ENCODE measurements around the gene RAI1. TPM values are rescaled to one million over a fixed set of nuclear protein-coding genes. Genes with fewer than 3 reads are reported as not detected.

The RAI1 gene
- total RNA-seq, 1 donor from 2014 or later: 24.7 TPM

DNA sequence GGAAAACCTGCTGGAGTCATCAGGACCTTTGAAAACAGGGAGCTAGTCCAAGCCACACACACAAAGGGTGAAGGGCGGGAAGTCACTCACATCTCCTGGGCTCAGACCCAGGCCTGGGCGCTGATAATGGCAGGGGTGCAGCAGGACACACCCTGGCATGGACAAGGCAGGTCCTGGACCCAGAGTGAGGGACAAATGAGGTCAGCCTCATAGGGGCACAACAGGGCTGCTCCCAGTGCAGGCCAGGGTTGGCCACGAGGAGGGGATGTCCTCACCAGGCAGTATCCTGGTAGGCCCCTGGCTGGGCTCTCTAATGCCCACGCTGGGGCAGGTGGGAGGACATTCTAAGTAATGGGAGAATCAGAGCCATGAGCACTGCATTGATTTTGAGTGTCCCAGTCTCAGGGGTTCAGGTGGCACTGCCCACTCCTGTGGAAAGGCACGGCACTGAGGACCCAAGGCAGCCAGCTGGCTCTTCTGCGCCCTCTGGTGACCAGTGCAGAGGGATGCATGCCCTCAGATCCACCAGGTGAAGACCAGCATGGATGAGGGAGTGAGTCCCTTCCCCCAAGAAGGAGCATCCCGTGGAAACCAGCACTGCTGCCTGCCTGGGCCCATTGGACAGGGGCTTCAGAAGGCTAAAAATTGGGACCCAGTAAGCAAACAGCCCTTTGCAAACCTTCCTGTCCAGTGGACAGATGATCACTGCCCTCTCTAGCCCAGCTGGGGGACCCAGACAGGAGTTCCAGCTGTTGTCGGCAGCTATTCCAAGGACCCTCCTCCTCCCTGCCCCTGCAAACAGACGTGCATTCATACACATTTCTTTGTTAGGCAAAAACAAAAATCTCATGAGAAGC is 178.9 kb downstream of the RAI1 start:
- intact Hi-C loops (cut with DNase I): loop anchor here (1.0 to 5.0 kb wide), 4 partner anchors 23 to 179 kb away; partner anchors contain the start of genes RAI1 and SREBF1
- Histone ChIP-seq H3K27me3 (no peaks in the 10 kb centered on the region), H3K4me1 (peaks cover 8 to 13% of the 10 kb centered on the region in 2 donors), H3K36me3 (peaks cover 3 to 20% of the 10 kb centered on the region in 2 donors), H3K4me3 (no peak overlapping the region), H3K9me3 (no peaks in the 10 kb centered on the region), H3K27ac (no peak overlapping the region)
- TF ChIP-seq, protein P1, sequence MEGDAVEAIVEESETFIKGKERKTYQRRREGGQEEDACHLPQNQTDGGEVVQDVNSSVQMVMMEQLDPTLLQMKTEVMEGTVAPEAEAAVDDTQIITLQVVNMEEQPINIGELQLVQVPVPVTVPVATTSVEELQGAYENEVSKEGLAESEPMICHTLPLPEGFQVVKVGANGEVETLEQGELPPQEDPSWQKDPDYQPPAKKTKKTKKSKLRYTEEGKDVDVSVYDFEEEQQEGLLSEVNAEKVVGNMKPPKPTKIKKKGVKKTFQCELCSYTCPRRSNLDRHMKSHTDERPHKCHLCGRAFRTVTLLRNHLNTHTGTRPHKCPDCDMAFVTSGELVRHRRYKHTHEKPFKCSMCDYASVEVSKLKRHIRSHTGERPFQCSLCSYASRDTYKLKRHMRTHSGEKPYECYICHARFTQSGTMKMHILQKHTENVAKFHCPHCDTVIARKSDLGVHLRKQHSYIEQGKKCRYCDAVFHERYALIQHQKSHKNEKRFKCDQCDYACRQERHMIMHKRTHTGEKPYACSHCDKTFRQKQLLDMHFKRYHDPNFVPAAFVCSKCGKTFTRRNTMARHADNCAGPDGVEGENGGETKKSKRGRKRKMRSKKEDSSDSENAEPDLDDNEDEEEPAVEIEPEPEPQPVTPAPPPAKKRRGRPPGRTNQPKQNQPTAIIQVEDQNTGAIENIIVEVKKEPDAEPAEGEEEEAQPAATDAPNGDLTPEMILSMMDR (IDR thresholded peaks at IDR 0.05): peak; percentile 96
- no peak for DNase-seq (ENCODE audit: low spot score in 2 of 2)

DNA sequence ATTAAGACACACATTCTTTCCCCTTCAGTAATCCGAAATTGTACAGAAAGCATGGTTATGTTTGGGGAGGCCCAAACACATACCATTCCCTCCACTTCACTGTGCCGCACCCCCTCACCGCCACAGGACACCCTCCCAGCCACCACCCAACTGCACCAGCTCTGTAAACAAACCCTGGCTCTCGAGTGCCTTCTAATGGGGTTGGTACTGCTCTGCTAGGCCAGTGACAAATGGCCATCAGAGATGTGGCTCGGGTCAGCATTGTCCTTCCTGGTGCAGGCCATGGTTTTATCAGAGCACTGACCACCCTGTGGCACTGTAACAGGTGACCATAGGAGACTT is 179.5 kb downstream of the RAI1 start:
- peaks cover 3 to 20% of the 10 kb centered on the region in 2 donors for H3K36me3 ChIP-seq
- H3K4me1 ChIP-seq: peaks cover 4 to 7% of the 10 kb centered on the region in 2 donors
- H3K27ac ChIP-seq: no peak overlapping the region
- no peak for DNase-seq (ENCODE audit: low spot score in 2 of 2)
- H3K27me3 ChIP-seq: no peaks in the 10 kb centered on the region
- no peak overlapping the region for H3K4me3 ChIP-seq
- intact Hi-C loops (cut with DNase I): loop anchor here (1.0 to 5.0 kb wide), 4 partner anchors 24 to 179 kb away; partner anchors contain the start of genes RAI1 and SREBF1
- TF ChIP-seq, protein P1 (IDR thresholded peaks at IDR 0.05): no peak
- no peaks in the 10 kb centered on the region for H3K9me3 ChIP-seq

Other genes starting within 250 kb of the RAI1 start
- gene MED9, start 204.5 kb upstream of the RAI1 start, total RNA-seq: 16.9 TPM
- gene RASD1, start 185.1 kb upstream of the RAI1 start, total RNA-seq: 293 TPM
- gene PEMT, start 89.8 kb upstream of the RAI1 start, total RNA-seq: 690 TPM
- gene SREBF1, start 155.5 kb downstream of the RAI1 start, total RNA-seq: 141 TPM